ENCODE results near the gene PBX4. TPM values are rescaled to one million over a fixed set of nuclear protein-coding genes. Genes with fewer than 3 reads are reported as not detected.

PBX4 gene
- total RNA-seq, 1 experiment from 2014 or later: 2.0 TPM

DNA sequence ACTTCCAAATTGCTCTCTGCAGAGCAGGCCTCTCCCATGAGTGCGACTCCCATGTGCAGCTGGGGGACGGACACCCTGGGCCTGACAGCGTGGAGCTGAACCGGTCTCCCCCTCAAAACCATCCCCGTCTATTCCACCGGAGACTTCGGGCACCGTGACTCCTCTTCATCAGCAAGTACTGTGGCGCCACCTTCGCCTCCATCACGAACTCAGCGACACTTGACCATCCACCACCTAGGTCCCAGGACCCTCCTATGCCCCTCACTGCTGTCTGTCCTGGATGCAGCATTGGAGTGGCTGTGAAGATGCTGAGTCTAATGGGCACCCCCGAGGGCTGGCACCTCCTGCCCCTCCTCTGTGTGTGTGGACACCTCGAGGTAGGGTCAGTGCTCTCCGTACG is 59.9 kb downstream of the PBX4 start:
- Histone ChIP-seq H3K4me3 (no peak overlapping the region), H3K4me1 (replicated peaks) (no peaks in the 10 kb centered on the region), H3K27ac (no peak overlapping the region), H3K27me3 (replicated peaks) (no peaks in the 10 kb centered on the region), H3K36me3 (no peaks in the 10 kb centered on the region), H3K9me3 (replicated peaks) (no peaks in the 10 kb centered on the region)
- DNase-seq (ENCODE audit: low read depth in 1 of 2, low spot score in 2 of 2): no peak

GRCh38 chr19:19558055-19558454 is 60.4 kb downstream of the PBX4 start:
- Histone ChIP-seq H3K27ac (no peak overlapping the region), H3K4me3 (no peak overlapping the region), H3K27me3 (replicated peaks) (no peaks in the 10 kb centered on the region), H3K4me1 (replicated peaks) (no peaks in the 10 kb centered on the region), H3K36me3 (no peaks in the 10 kb centered on the region), H3K9me3 (replicated peaks) (no peaks in the 10 kb centered on the region)
- no peak for DNase-seq (ENCODE audit: low read depth in 1 of 2, low spot score in 2 of 2)

DNA sequence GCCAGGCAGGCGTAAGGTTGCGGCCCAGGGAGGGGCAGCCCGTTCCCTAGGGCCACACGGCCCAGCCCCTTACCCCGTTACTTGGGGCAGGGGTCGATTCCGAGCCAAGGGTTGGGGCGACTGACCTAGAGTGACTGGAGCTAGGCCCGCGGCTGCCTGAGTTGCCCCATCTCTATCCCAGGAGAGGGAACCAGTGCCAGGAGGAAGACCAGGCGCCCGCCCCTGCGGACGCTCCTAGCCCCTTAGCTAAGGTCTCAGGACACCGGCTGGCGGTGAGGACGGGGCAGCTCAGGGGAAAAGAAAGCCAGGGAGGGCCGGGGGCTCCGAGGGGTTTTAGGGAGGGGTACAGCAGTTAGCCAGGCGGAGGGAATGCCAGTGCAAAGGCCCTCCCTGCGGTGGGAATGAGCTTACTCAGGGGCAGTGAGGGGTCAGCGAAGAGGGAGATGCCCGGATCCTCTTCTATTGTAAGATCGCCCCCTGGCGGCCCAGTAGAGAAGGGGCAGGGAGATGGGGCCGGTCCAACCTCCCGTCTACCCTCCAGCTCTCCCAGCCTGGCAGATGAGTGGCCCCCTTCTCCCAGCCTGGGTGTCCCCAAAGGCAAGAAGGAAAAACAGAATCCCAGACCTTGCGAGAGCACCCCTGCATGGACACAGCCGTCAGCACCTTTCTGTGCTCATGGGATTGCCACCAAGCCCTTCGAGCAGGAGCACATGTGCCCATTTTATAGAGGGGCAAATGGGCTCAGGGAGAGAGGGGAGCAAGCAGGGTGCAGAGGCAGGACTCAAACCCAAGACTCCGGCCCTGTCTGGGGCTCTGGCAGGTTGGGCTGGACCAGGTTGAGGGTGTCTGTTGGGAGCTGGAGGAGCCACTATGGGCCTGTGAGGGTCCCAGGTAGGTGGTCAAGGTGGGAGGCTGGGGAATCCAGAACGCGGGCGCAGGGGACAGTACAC is 64.1 kb downstream of the PBX4 start:
- H3K27ac ChIP-seq: no peak overlapping the region
- no peak overlapping the region for H3K4me3 ChIP-seq
- no peaks in the 10 kb centered on the region; the same call in 1 of the 2 replicates for H3K27me3 ChIP-seq (replicated peaks)
- no peaks in the 10 kb centered on the region for H3K4me1 ChIP-seq (replicated peaks)
- DNase-seq (ENCODE audit: low read depth in 1 of 2, low spot score in 2 of 2): peak in 1 of 2 experiments; percentile 27
- no peaks in the 10 kb centered on the region for H3K9me3 ChIP-seq (replicated peaks)
- H3K36me3 ChIP-seq: no peaks in the 10 kb centered on the region

DNA sequence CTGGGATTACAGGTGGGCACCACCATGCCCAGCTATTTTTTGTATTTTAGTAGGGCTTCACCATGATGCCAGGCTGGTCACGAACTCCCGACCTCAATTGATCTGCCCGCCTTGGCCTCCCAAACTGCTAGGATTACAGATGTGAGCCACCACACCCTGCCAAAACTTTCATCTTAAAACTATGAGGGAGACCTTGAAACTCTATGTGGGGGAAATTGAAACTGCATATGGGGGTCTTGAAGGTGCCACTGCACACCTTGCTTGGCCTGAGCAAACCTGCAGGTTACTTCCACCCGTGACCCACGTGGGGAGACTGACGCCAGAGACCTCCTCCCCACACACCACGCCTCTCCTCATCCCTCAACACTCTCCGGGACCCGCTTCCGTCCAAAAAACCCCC is 64.8 kb downstream of the PBX4 start:
- DNase-seq (ENCODE audit: low read depth in 1 of 2, low spot score in 2 of 2): no peak
- Histone ChIP-seq H3K36me3 (no peaks in the 10 kb centered on the region), H3K27ac (no peak overlapping the region), H3K4me1 (replicated peaks) (no peaks in the 10 kb centered on the region), H3K9me3 (replicated peaks) (no peaks in the 10 kb centered on the region), H3K27me3 (replicated peaks) (no peaks in the 10 kb centered on the region; the same call in 1 of the 2 replicates), H3K4me3 (no peak overlapping the region)

- H3K36me3 ChIP-seq: no peaks in the 10 kb centered on the region
- H3K27me3 ChIP-seq (replicated peaks): no peaks in the 10 kb centered on the region; the same call in 1 of the 2 replicates
- H3K27ac ChIP-seq: no peak overlapping the region
- DNase-seq (ENCODE audit: low read depth in 1 of 2, low spot score in 2 of 2): no peak
- no peaks in the 10 kb centered on the region for H3K9me3 ChIP-seq (replicated peaks)
- H3K4me1 ChIP-seq (replicated peaks): no peaks in the 10 kb centered on the region
- no peak overlapping the region for H3K4me3 ChIP-seq
Measured at GRCh38 chr19:19552798-19553197, 65.7 kb downstream of the PBX4 start.

DNA sequence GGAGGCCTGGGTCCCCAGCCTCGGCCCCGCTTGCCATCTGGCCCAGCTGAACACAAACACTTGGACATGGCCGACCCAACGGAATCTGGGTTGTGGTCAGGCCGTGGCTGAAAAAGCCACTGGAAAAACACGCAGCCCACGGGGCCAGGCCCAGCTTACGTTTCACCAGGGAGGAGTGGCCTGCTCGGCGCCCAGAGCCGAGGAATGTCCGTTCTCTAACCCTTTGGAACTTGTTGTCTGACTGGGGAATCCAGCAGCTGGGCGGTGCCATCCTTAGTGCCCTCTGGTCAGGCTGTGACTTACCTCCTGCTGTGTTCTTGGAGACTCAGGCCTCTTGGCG is 66.7 kb downstream of the PBX4 start:
- Histone ChIP-seq H3K27me3 (replicated peaks) (no peaks in the 10 kb centered on the region; the same call in 1 of the 2 replicates), H3K36me3 (no peaks in the 10 kb centered on the region), H3K4me3 (no peak overlapping the region), H3K4me1 (replicated peaks) (no peaks in the 10 kb centered on the region), H3K27ac (no peak overlapping the region), H3K9me3 (replicated peaks) (no peaks in the 10 kb centered on the region)
- no peak for DNase-seq (ENCODE audit: low read depth in 1 of 2, low spot score in 2 of 2)

- no peaks in the 10 kb centered on the region for H3K4me1 ChIP-seq (replicated peaks)
- no peaks in the 10 kb centered on the region for H3K9me3 ChIP-seq (replicated peaks)
- DNase-seq (ENCODE audit: low read depth in 1 of 2, low spot score in 2 of 2): no peak
- H3K4me3 ChIP-seq: no peak overlapping the region
- no peaks in the 10 kb centered on the region; the same call in 1 of the 2 replicates for H3K27me3 ChIP-seq (replicated peaks)
- H3K36me3 ChIP-seq: no peaks in the 10 kb centered on the region
- no peak overlapping the region for H3K27ac ChIP-seq
Measured at GRCh38 chr19:19550972-19551852, 67.3 kb downstream of the PBX4 start.

- DNase-seq (ENCODE audit: low read depth in 1 of 2, low spot score in 2 of 2): no peak
- H3K4me3 ChIP-seq: no peak overlapping the region
- H3K9me3 ChIP-seq (replicated peaks): no peaks in the 10 kb centered on the region
- no peaks in the 10 kb centered on the region for H3K36me3 ChIP-seq
- no peaks in the 10 kb centered on the region for H3K4me1 ChIP-seq (replicated peaks)
- no peak overlapping the region for H3K27ac ChIP-seq
- no peaks in the 10 kb centered on the region; the same call in 1 of the 2 replicates for H3K27me3 ChIP-seq (replicated peaks)
Measured at GRCh38 chr19:19550485-19550929, 68.0 kb downstream of the PBX4 start.

- H3K36me3 ChIP-seq: no peaks in the 10 kb centered on the region
- no peaks in the 10 kb centered on the region for H3K4me1 ChIP-seq (replicated peaks)
- no peak overlapping the region for H3K27ac ChIP-seq
- H3K4me3 ChIP-seq: no peak overlapping the region
- H3K27me3 ChIP-seq (replicated peaks): no peaks in the 10 kb centered on the region; the same call in 1 of the 2 replicates
- no peaks in the 10 kb centered on the region for H3K9me3 ChIP-seq (replicated peaks)
- no peak for DNase-seq (ENCODE audit: low read depth in 1 of 2, low spot score in 2 of 2)
Measured at GRCh38 chr19:19549804-19550464, 68.6 kb downstream of the PBX4 start.

DNA sequence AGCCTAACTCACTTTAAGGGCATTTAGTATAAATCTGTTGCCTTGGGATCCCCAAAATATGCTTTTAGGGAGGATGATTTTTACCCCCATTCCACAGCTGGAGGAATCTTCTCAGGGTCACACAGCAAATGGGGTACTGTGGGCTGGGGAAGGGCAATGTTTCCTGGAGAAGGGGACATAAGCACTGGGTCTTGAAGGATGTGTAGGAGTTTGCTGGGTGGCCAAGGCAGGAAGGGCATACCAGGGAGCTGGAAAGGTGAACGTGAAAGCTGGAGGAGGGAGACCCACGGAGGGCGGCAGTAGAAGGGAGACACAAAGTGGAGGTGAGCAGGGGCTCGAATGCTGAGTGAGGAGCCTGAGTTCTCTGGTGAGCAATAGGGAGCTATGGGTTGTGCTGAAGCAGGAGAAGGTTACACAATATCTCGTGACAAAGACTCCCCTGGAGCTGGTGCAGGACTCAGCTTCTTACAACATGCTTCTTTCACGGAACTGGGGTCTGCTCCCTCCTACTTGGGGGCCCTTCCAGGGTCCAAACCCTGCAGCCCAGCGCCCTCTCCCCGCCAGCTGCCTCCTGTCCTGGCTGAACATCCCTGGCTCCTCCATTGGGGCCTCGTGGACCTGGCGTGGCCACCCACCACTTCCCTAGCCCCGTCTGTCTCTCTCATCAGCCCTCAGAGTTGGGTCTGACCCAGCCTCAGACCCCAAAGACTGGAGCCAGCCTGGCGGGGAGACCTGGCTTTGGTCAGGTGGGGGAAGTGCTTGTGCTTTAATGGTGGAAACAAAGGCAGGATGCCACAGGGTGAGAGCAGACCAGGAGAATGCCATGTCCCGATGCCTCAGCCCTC is 69.3 kb downstream of the PBX4 start:
- no peak overlapping the region for H3K4me3 ChIP-seq
- no peaks in the 10 kb centered on the region; the same call in 1 of the 2 replicates for H3K9me3 ChIP-seq (replicated peaks)
- DNase-seq (ENCODE audit: low read depth in 1 of 2, low spot score in 2 of 2): no peak
- no peaks in the 10 kb centered on the region; the same call in 1 of the 2 replicates for H3K27me3 ChIP-seq (replicated peaks)
- H3K4me1 ChIP-seq (replicated peaks): no peaks in the 10 kb centered on the region
- H3K27ac ChIP-seq: no peak overlapping the region
- no peaks in the 10 kb centered on the region for H3K36me3 ChIP-seq

- Histone ChIP-seq H3K4me1 (replicated peaks) (no peaks in the 10 kb centered on the region), H3K36me3 (no peaks in the 10 kb centered on the region), H3K9me3 (replicated peaks) (no peaks in the 10 kb centered on the region; the same call in 1 of the 2 replicates), H3K27me3 (replicated peaks) (no peaks in the 10 kb centered on the region; the same call in 1 of the 2 replicates), H3K27ac (no peak overlapping the region), H3K4me3 (no peak overlapping the region)
- no peak for DNase-seq (ENCODE audit: low read depth in 1 of 2, low spot score in 2 of 2)
Measured at GRCh38 chr19:19547674-19548336, 70.7 kb downstream of the PBX4 start.

DNA sequence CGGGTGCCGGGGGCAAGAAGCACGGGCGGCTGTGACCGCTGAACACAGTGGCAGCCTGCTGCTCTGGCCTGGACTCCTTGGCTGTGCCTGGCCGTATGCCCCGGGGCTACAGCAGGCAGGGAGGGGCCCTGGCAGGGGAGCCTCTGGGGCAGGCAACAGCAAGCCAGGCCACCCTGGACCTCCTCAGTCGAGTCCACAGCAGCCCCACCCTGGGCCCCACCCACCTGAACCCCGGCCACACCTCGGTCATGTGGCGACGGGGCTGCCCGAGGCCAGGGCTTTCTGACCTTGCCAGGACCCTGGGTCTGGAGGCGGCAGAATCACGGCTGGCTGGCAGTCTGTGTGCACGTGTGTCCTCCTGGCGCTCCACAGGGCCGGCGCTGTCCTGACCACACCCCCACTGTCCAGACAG is 71.7 kb downstream of the PBX4 start:
- Histone ChIP-seq H3K36me3 (no peaks in the 10 kb centered on the region), H3K27me3 (replicated peaks) (no peaks in the 10 kb centered on the region; the same call in 1 of the 2 replicates), H3K4me3 (no peak overlapping the region), H3K9me3 (replicated peaks) (no peaks in the 10 kb centered on the region; the same call in 1 of the 2 replicates), H3K27ac (no peak overlapping the region), H3K4me1 (replicated peaks) (no peaks in the 10 kb centered on the region)
- no peak for DNase-seq (ENCODE audit: low read depth in 1 of 2, low spot score in 2 of 2)

Data from SJSA1 (cell line).